H1 (cell line): ENCODE data around the gene KCNQ1OT1. TPM values are rescaled to one million over a fixed set of nuclear protein-coding genes. Genes with fewer than 3 reads are reported as not detected.

Experiments used
- SUZ12 ChIP-seq: fragments of 200-600 bp; sonication (generic); IDR thresholded peaks from 2 replicates; pipeline ENCODE4 v1.6.1; 2012; ENCODE audit warnings: mild to moderate bottlenecking, inconsistent platforms, low read length, moderate library complexity, mixed read lengths
- polyA plus RNA-seq, 7 experiments: library from polyadenylated mRNA; depleted of rRNA in 3 of 7; stranded (reverse) in 5 of 7; unstranded in 2 of 7; fragments of >200 nt in 5 of 7; fragments of 200-250 nt in 2 of 7; gene quantifications; 1 replicate in 5 of 7; 2 replicates in 1 of 7; 4 replicates in 1 of 7; pipeline versions ENCODE4 v1.2.1 to v1.2.3, GENCODE V29; 2011 to 2013; ENCODE audit warnings: missing spikeins in 2 of 7, mixed read lengths in 2 of 7
- total RNA-seq: library from RNA; stranded (reverse); fragmentation: NEBNext Ultra II Directional; extraction: Animal tissue kit (Norgen Biotek cat#: 25700); gene quantifications from 2 replicates; pipeline ENCODE4 v1.2.1, GENCODE V29; 2021

KCNQ1OT1 gene
- total and polyA plus RNA-seq, 2 of the 8 experiments (the other 6 are each of a cell fraction or from before 2014, with no cell fraction given) = 0.21 to 1.2 TPM

- no peak for TF ChIP-seq SUZ12
These were observed 90.4 kb downstream of the KCNQ1OT1 start (continued) for GRCh38 chr11:2609345-2609744.
